Kidney (tissue), 14 donors: ENCODE data around the gene LGALS12. TPM values are rescaled to one million over a fixed set of nuclear protein-coding genes. Genes with fewer than 3 reads are reported as not detected.

Experiments used
- DNase-seq, 5 donors: peaks; one replicate each; pipeline ENCODE4 v3.0.0-alpha.2; 2013 to 2020
- FAIRE-seq: peaks from 2 replicates; lab custom pipeline; 2012; peaks lifted over from hg19 to GRCh38; lab: Jason Lieb, UNC
- H3K27ac ChIP-seq, 2 donors: one replicate each; pipeline ENCODE4 v1.7.0; 2013; ENCODE audit warnings: low read depth in 2 of 2, low read length in 2 of 2, inconsistent platforms in 1 of 2
- H3K27me3 ChIP-seq: one replicate; pipeline ENCODE4 v1.7.1; 2013; ENCODE audit warnings: low read length, inconsistent platforms; ENCODE audit not compliant: control insufficient read depth, insufficient read depth
- H3K36me3 ChIP-seq, 3 donors: one replicate each; pipeline versions ENCODE4 v1.7.0 to v1.7.1; 2013; ENCODE audit warnings: low read length in 3 of 3, control low read depth in 1 of 3, inconsistent platforms in 1 of 3; ENCODE audit not compliant: insufficient read depth in 3 of 3, control insufficient read depth in 2 of 3
- H3K4me1 ChIP-seq, 3 donors: one replicate each; pipeline versions ENCODE4 v1.7.0 to v1.7.1; 2013; ENCODE audit warnings: low read length in 3 of 3, inconsistent platforms in 1 of 3, low read depth in 1 of 3; ENCODE audit not compliant: control insufficient read depth in 2 of 3, insufficient read depth in 2 of 3
- H3K4me3 ChIP-seq, 3 donors: one replicate each; pipeline versions ENCODE4 v1.7.0 to v1.8.1; 2013; ENCODE audit warnings: low read length in 3 of 3, control low read depth in 1 of 3, inconsistent platforms in 1 of 3
- H3K9ac ChIP-seq, 3 donors: one replicate each; pipeline versions ENCODE4 v1.7.0 to v1.7.1; 2013; ENCODE audit warnings: low read length in 3 of 3, control low read depth in 1 of 3, inconsistent platforms in 1 of 3
- H3K9me3 ChIP-seq, 3 donors: one replicate each; pipeline versions ENCODE4 v1.7.0 to v1.7.1; 2013; ENCODE audit warnings: low read length in 3 of 3, control low read depth in 1 of 3, inconsistent platforms in 1 of 3; ENCODE audit not compliant: control insufficient read depth in 2 of 3, insufficient read depth in 1 of 3
- CTCF ChIP-seq: IDR thresholded peaks from 3 replicates; pipeline ENCODE4 v1.5.1; 2012; ENCODE audit warnings: mild to moderate bottlenecking, moderate library complexity, borderline replicate concordance; ENCODE audit not compliant: insufficient read depth; ENCODE audit errors: extremely low read depth
- intact Hi-C: fragments of 100-400 bp; cut with DNase I; formaldehyde crosslinking; loops from one replicate; pipeline ENCODE4 v1.11.1; 2022
- polyA plus RNA-seq: library from polyadenylated mRNA; stranded (reverse); fragments of 350-450 nt; fragmentation: Illumina TruSeq; extraction: RNeasy Lipid Tissue Mini Kit (QIAGEN cat#74804); gene quantifications from one replicate; pipeline ENCODE4 v1.2.3, GENCODE V29; 2014; ENCODE audit warnings: low read depth, low replicate concordance; ENCODE audit not compliant: insufficient read depth
- total RNA-seq: library from RNA; stranded (reverse); fragmentation: NEBNext Ultra II Directional; extraction: Animal tissue kit (Norgen Biotek cat#: 25700); gene quantifications from one replicate; pipeline ENCODE4 v1.2.1, GENCODE V29; 2021
- donor health status: control.
- donor health status: control.
- donor health status: control.
- donor health status: control.
- donor health status: control.
- donor health status: DM: yes; HTN: yes; CAD: no.
- donor health status: Normal renal cell carcinoma (clear cell type).

Gene LGALS12
- total and polyA plus RNA-seq, 2 donors from 2014 or later: 0.32 to 0.44 TPM

- FAIRE-seq: no peak
- Histone ChIP-seq H3K27ac (no peak overlapping the region), H3K9me3 (no peaks in the 10 kb centered on the region), H3K9ac (no peak overlapping the region), H3K27me3 (no peaks in the 10 kb centered on the region), H3K36me3 (no peaks in the 10 kb centered on the region), H3K4me1 (peaks cover 0 to 42% (median 42%) of the 10 kb centered on the region in 3 donors), H3K4me3 (no peak overlapping the region)
- no peak for DNase-seq
- TF ChIP-seq CTCF: no peak
- intact Hi-C loops: no loop called here
Observed at GRCh38 chr11:63534076-63534475, 28.2 kb downstream of the LGALS12 start.

GRCh38 chr11:63534895-63535461, 29.1 kb downstream of the LGALS12 start:
- peak overlapping the region in 1 of 2 donors; percentile 18 for H3K27ac ChIP-seq
- no peaks in the 10 kb centered on the region for H3K27me3 ChIP-seq
- TF ChIP-seq CTCF: no peak
- no peak overlapping the region for H3K9ac ChIP-seq
- intact Hi-C loops: no loop called here
- no peaks in the 10 kb centered on the region for H3K36me3 ChIP-seq
- H3K4me1 ChIP-seq: peaks cover 0 to 44% (median 43%) of the 10 kb centered on the region in 3 donors
- no peak overlapping the region for H3K4me3 ChIP-seq
- no peak for FAIRE-seq
- DNase-seq: no peak
- H3K9me3 ChIP-seq: no peaks in the 10 kb centered on the region

GRCh38 chr11:63535734-63536133, 29.9 kb downstream of the LGALS12 start:
- Histone ChIP-seq H3K9ac (no peak overlapping the region), H3K27ac (peak overlapping the region; percentile 81 to 96), H3K27me3 (no peaks in the 10 kb centered on the region), H3K9me3 (no peaks in the 10 kb centered on the region), H3K4me1 (peaks cover 0 to 44% (median 43%) of the 10 kb centered on the region in 3 donors), H3K4me3 (no peak overlapping the region), H3K36me3 (peaks cover 0 to 1% (median 0%) of the 10 kb centered on the region in 3 donors)
- intact Hi-C loops: no loop called here
- no peak for DNase-seq
- FAIRE-seq: no peak
- no peak for TF ChIP-seq CTCF
